H1 (cell line): ENCODE results near the gene KCNC3. TPM values are rescaled to one million over a fixed set of nuclear protein-coding genes. Genes with fewer than 3 reads are reported as not detected.

Experiments used
- CTCF ChIA-PET: fragments of 300-600 bp; sonication (Branson Sonifier 250); formaldehyde crosslinking; loops from one replicate; lab custom pipeline; 2021; ENCODE audit not compliant: partially characterized antibody; lab: Charles Lee
- POLR2A ChIA-PET: fragments of 300-600 bp; sonication (Branson Sonifier 250); formaldehyde crosslinking; loops from one replicate; lab custom pipeline; 2021; ENCODE audit warnings: inconsistent platforms; ENCODE audit not compliant: partially characterized antibody; lab: Charles Lee
- DNase-seq, 2 experiments: peaks; one replicate each; pipeline versions ENCODE4 v3.0.0 to v3.0.0-alpha.2; 2010 to 2022; ENCODE audit warnings: low spot score in 2 of 2, low read depth in 1 of 2, mixed read lengths in 1 of 2
- FAIRE-seq: peaks from 2 replicates; lab custom pipeline; 2011; peaks lifted over from hg19 to GRCh38; lab: Jason Lieb, UNC
- H2AFZ ChIP-seq: 2 replicates; pipeline ENCODE4 v1.8.1; 2012; ENCODE audit warnings: low read length, inconsistent platforms
- H2AK5ac ChIP-seq: 2 replicates; pipeline ENCODE4 v1.6.1; 2013; ENCODE audit warnings: low read depth, low read length
- H2BK120ac ChIP-seq: replicated peaks from 2 replicates; pipeline ENCODE3; 2013; ENCODE audit warnings: low read depth, low read length, inconsistent platforms
- H2BK12ac ChIP-seq: 2 replicates; pipeline ENCODE4 v1.6.1; 2013; ENCODE audit warnings: low read depth, low read length
- H2BK15ac ChIP-seq: 2 replicates; pipeline ENCODE4 v1.6.1; 2013; ENCODE audit warnings: low read length
- H2BK20ac ChIP-seq: 2 replicates; pipeline ENCODE4 v1.6.1; 2013; ENCODE audit warnings: low read length
- H2BK5ac ChIP-seq: 2 replicates; pipeline ENCODE4 v1.6.1; 2013; ENCODE audit warnings: low read depth, low read length
- H3K14ac ChIP-seq: 2 replicates; pipeline ENCODE4 v1.6.1; 2013; ENCODE audit warnings: inconsistent platforms; ENCODE audit not compliant: insufficient read length
- H3K18ac ChIP-seq: 2 replicates; pipeline ENCODE4 v1.6.1; 2013; ENCODE audit warnings: low read length; ENCODE audit errors: extremely low read depth
- H3K23ac ChIP-seq: 2 replicates; pipeline ENCODE4 v1.6.1; 2013; ENCODE audit warnings: inconsistent platforms; ENCODE audit not compliant: insufficient read length
- H3K23me2 ChIP-seq: 2 replicates; pipeline ENCODE4 v1.6.1; 2013; ENCODE audit warnings: low read depth, low read length
- H3K27ac ChIP-seq: 2 replicates; pipeline ENCODE4 v1.6.1; 2011; ENCODE audit warnings: low read depth, low read length, inconsistent platforms
- H3K27me3 ChIP-seq, 4 experiments: replicated peaks in 1 of 4; 1 replicate in 1 of 4; 2 replicates in 3 of 4; pipeline versions ENCODE4 v1.6.1 to v1.8.1; 2011 to 2013; ENCODE audit warnings: low read length in 3 of 4, mild to moderate bottlenecking in 3 of 4, inconsistent platforms in 2 of 4, mixed read lengths in 2 of 4, moderate library complexity in 1 of 4; ENCODE audit not compliant: control insufficient read depth in 3 of 4, insufficient read depth in 3 of 4; ENCODE audit errors: extremely low read depth in 1 of 4
- H3K36me3 ChIP-seq, 4 experiments: 2 replicates each; pipeline versions ENCODE4 v1.6.1 to v1.8.1; 2011 to 2013; ENCODE audit warnings: mild to moderate bottlenecking in 4 of 4, low read length in 3 of 4, moderate library complexity in 2 of 4, control low read depth in 1 of 4, inconsistent platforms in 1 of 4; ENCODE audit not compliant: insufficient read depth in 4 of 4, control insufficient read depth in 2 of 4
- H3K4ac ChIP-seq: replicated peaks from 2 replicates; pipeline ENCODE3; 2013; ENCODE audit warnings: low read length, low read depth, mixed read lengths, inconsistent platforms; ENCODE audit not compliant: insufficient read length
- H3K4me1 ChIP-seq, 4 experiments: replicated peaks in 1 of 4; 1 replicate in 1 of 4; 2 replicates in 3 of 4; pipeline versions ENCODE4 v1.6.1 to v1.8.1; 2011 to 2013; ENCODE audit warnings: low read length in 3 of 4, inconsistent platforms in 2 of 4, mixed read lengths in 1 of 4; ENCODE audit not compliant: insufficient read depth in 4 of 4, control insufficient read depth in 3 of 4
- H3K4me2 ChIP-seq, 2 experiments: 2 replicates each; pipeline versions ENCODE4 v1.6.1 to v1.8.1; 2011 to 2013; ENCODE audit warnings: low read depth in 2 of 2, low read length in 2 of 2, control low read depth in 1 of 2, inconsistent platforms in 1 of 2, mild to moderate bottlenecking in 1 of 2; ENCODE audit not compliant: insufficient read depth in 1 of 2
- H3K4me3 ChIP-seq, 4 experiments: fragments of 200-600, 300-600 bp in 1 of 4; sonication (generic), shearing (Covaris generic), sonication (Bioruptor Twin) in 1 of 4; 2 replicates each; pipeline versions ENCODE4 v1.5.1 to v1.8.1; 2011 to 2016; ENCODE audit warnings: low read length in 4 of 4, low read depth in 3 of 4, control low read depth in 2 of 4, inconsistent platforms in 2 of 4, mild to moderate bottlenecking in 2 of 4, mixed read lengths in 1 of 4, moderate library complexity in 1 of 4; ENCODE audit not compliant: insufficient read depth in 2 of 4; ENCODE audit errors: extremely low read depth in 1 of 4
- H3K56ac ChIP-seq: replicated peaks from 2 replicates; pipeline ENCODE3; 2013; ENCODE audit warnings: low read depth, mild to moderate bottlenecking, mixed read lengths, low read length, inconsistent platforms; ENCODE audit not compliant: insufficient read length
- H3K79me1 ChIP-seq: 2 replicates; pipeline ENCODE4 v1.6.1; 2013; ENCODE audit warnings: low read depth, low read length, control low read depth
- H3K79me2 ChIP-seq, 2 experiments: 2 replicates each; pipeline versions ENCODE4 v1.6.1 to v1.8.1; 2012 to 2013; ENCODE audit warnings: low read length in 2 of 2, mild to moderate bottlenecking in 2 of 2, inconsistent platforms in 1 of 2; ENCODE audit not compliant: insufficient read depth in 2 of 2, control insufficient read depth in 1 of 2
- H3K9ac ChIP-seq, 4 experiments: replicated peaks in 1 of 4; 1 replicate in 1 of 4; 2 replicates in 3 of 4; pipeline versions ENCODE4 v1.6.1 to v1.8.1; 2011 to 2013; ENCODE audit warnings: low read depth in 3 of 4, low read length in 3 of 4, control low read depth in 2 of 4, mild to moderate bottlenecking in 2 of 4, moderate library complexity in 2 of 4, inconsistent platforms in 1 of 4; ENCODE audit errors: extremely low read depth in 1 of 4
- H3K9me3 ChIP-seq, 2 experiments: 2 replicates each; pipeline versions ENCODE4 v1.6.1 to v1.8.1; 2012 to 2013; ENCODE audit warnings: mild to moderate bottlenecking in 2 of 2, moderate library complexity in 2 of 2, control low read depth in 1 of 2, inconsistent platforms in 1 of 2, low read depth in 1 of 2, low read length in 1 of 2, mixed read lengths in 1 of 2; ENCODE audit not compliant: insufficient read depth in 2 of 2
- H4K20me1 ChIP-seq, 2 experiments: replicated peaks in 1 of 2; 2 replicates each; pipeline versions ENCODE3 to v1.8.1; 2011 to 2013; ENCODE audit warnings: inconsistent platforms in 2 of 2, low read length in 2 of 2, mild to moderate bottlenecking in 1 of 2; ENCODE audit not compliant: insufficient read depth in 2 of 2, control insufficient read depth in 1 of 2
- H4K5ac ChIP-seq: 2 replicates; pipeline ENCODE4 v1.6.1; 2013; ENCODE audit warnings: low read length, low read depth, mixed read lengths, inconsistent platforms; ENCODE audit not compliant: insufficient read length
- H4K8ac ChIP-seq: 2 replicates; pipeline ENCODE4 v1.8.0; 2013; ENCODE audit warnings: mild to moderate bottlenecking, moderate library complexity, low read length, inconsistent platforms; ENCODE audit not compliant: insufficient read depth; ENCODE audit errors: extremely low read depth
- H4K91ac ChIP-seq: replicated peaks from 2 replicates; pipeline ENCODE3; 2013; ENCODE audit warnings: low read length, mixed read lengths, inconsistent platforms; ENCODE audit not compliant: insufficient read length
- ATF3 ChIP-seq: IDR thresholded peaks from 2 replicates; pipeline ENCODE4 v1.6.1; 2011; ENCODE audit warnings: low read depth, mild to moderate bottlenecking, low read length; ENCODE audit not compliant: insufficient read depth
- EP300 ChIP-seq, 2 experiments: IDR thresholded peaks; 1 replicate in 1 of 2; 2 replicates in 1 of 2; pipeline ENCODE4 v1.6.1; 2011 to 2012; ENCODE audit warnings: low read depth in 2 of 2, low read length in 2 of 2, mild to moderate bottlenecking in 2 of 2, borderline replicate concordance in 1 of 2, inconsistent platforms in 1 of 2, moderate library complexity in 1 of 2
- ZNF274 ChIP-seq: IDR thresholded peaks from 2 replicates; pipeline ENCODE4 v1.7.0; 2012; ENCODE audit warnings: low read length, borderline replicate concordance; ENCODE audit errors: extremely low read depth
- WGBS, 2 experiments: shearing (Covaris generic) in 1 of 2; methylation state at CpG; one replicate each; pipeline versions ENCODE4 v1.1.6 to v1.1.7; 2013 to 2015; ENCODE audit warnings: low lambda C conversion rate in 2 of 2, mixed read lengths in 2 of 2, inconsistent platforms in 1 of 2, low coverage in 1 of 2, missing lambda C conversion rate in 1 of 2; ENCODE audit not compliant: insufficient replicate concordance in 2 of 2, insufficient coverage in 1 of 2, insufficient read length in 1 of 2; ENCODE audit errors: extremely low coverage in 1 of 2, missing lambda C conversion rate in 1 of 2; 5-methylcytosine and 5-hydroxymethylcytosine counted together
- polyA plus RNA-seq, 7 experiments: library from polyadenylated mRNA; depleted of rRNA in 3 of 7; stranded (reverse) in 5 of 7; unstranded in 2 of 7; fragments of >200 nt in 5 of 7; fragments of 200-250 nt in 2 of 7; gene quantifications; 1 replicate in 5 of 7; 2 replicates in 1 of 7; 4 replicates in 1 of 7; pipeline versions ENCODE4 v1.2.1 to v1.2.3, GENCODE V29; 2011 to 2013; ENCODE audit warnings: missing spikeins in 2 of 7, mixed read lengths in 2 of 7
- total RNA-seq: library from RNA; stranded (reverse); fragmentation: NEBNext Ultra II Directional; extraction: Animal tissue kit (Norgen Biotek cat#: 25700); gene quantifications from 2 replicates; pipeline ENCODE4 v1.2.1, GENCODE V29; 2021

Gene KCNC3
- total and polyA plus RNA-seq, 2 of the 8 experiments (the other 6 are each of a cell fraction or from before 2014, with no cell fraction given), result 3.9 to 7.2 TPM

GRCh38 chr19:50264483-50265186 lies 64.5 kb downstream of the KCNC3 start:
- no peak overlapping the region for H2BK12ac ChIP-seq
- H3K4me1 ChIP-seq, result peaks cover 0 to 6% (median 0%) of the 10 kb centered on the region in 4 experiments; a peak in 2 of 7 replicates
- POLR2A ChIA-PET, result interaction anchor here (0.7 to 1.3 kb wide), 3 partner anchors 13 to 64 kb away, joined by 3 to 4 read pairs (median 3); partner anchors contain the start of gene KCNC3
- no peak overlapping the region for H3K14ac ChIP-seq
- no peak overlapping the region for H4K91ac ChIP-seq
- no peak overlapping the region for H3K4me2 ChIP-seq
- no peak overlapping the region for H3K4ac ChIP-seq
- H2AK5ac ChIP-seq, result no peak overlapping the region
- no peak overlapping the region for H3K9ac ChIP-seq
- CTCF ChIA-PET, result interaction anchor here (0.6 to 7.8 kb wide), 9 partner anchors 8 to 1032 kb away, joined by 3 to 51 read pairs (median 4); no protein-coding TSS in a partner anchor
- H4K5ac ChIP-seq, result no peak overlapping the region
- H2BK120ac ChIP-seq, result no peak overlapping the region
- H3K27me3 ChIP-seq, result no peaks in the 10 kb centered on the region
- no peak overlapping the region for H2BK5ac ChIP-seq
- no peak overlapping the region for H3K18ac ChIP-seq
- no peak overlapping the region for H4K8ac ChIP-seq
- FAIRE-seq, result no peak
- WGBS, 2 experiments, result 93% methylated on average over 8 of the region's 8 CpGs; no CpG with 5 or more reads in 1 of the 2 experiments
- H2BK15ac ChIP-seq, result no peak overlapping the region
- peaks cover 2 to 13% (median 7%) of the 10 kb centered on the region in 4 experiments; a peak in 5 of 8 replicates for H3K36me3 ChIP-seq
- H3K79me1 ChIP-seq, result no peaks in the 10 kb centered on the region
- no peak overlapping the region for H2AFZ ChIP-seq
- H3K23me2 ChIP-seq, result no peaks in the 10 kb centered on the region
- DNase-seq, result no peak
- no peak overlapping the region for H3K23ac ChIP-seq
- H2BK20ac ChIP-seq, result no peak overlapping the region
- no peak overlapping the region for H3K4me3 ChIP-seq
- H3K56ac ChIP-seq, result no peak overlapping the region
- H4K20me1 ChIP-seq, result peaks cover 0 to 1% of the 10 kb centered on the region in 2 experiments
- no peak overlapping the region for H3K27ac ChIP-seq
- H3K9me3 ChIP-seq, result no peaks in the 10 kb centered on the region
- H3K79me2 ChIP-seq, result no peaks in the 10 kb centered on the region
- TF ChIP-seq ATF3, result no peak
- TF ChIP-seq ZNF274, result no peak
- no peak for TF ChIP-seq EP300 (IDR thresholded peaks at IDR 0.05; ENCODE audit: borderline replicate concordance in 1 of 2, low read depth in 2 of 2, low read length in 2 of 2)
